Large intestine (tissue), 12 donors: ENCODE measurements around the gene ARFRP1. TPM values are rescaled to one million over a fixed set of nuclear protein-coding genes. Genes with fewer than 3 reads are reported as not detected.
A peak's percentile ranks its signal among the peaks of the same experiment; 100 is the strongest.

Experiments
- DNase-seq, 2 donors: peaks; one replicate each; pipeline versions ENCODE4 v3.0.0 to v3.0.0-alpha.2; 2013
- H3K27ac ChIP-seq: one replicate; pipeline ENCODE4 v1.5.1; 2013; ENCODE audit warnings: low read length
- H3K27me3 ChIP-seq: 2 replicates; pipeline ENCODE4 v1.6.1; 2013; ENCODE audit warnings: low read length; ENCODE audit not compliant: control insufficient read depth, insufficient read depth
- H3K36me3 ChIP-seq: 2 replicates; pipeline ENCODE4 v1.6.1; 2013; ENCODE audit warnings: low read length; ENCODE audit not compliant: control insufficient read depth, insufficient read depth
- H3K4me1 ChIP-seq: one replicate; pipeline ENCODE4 v1.6.1; 2013; ENCODE audit warnings: low read length; ENCODE audit not compliant: control insufficient read depth, insufficient read depth
- H3K4me3 ChIP-seq: one replicate; pipeline ENCODE4 v1.5.1; 2013; ENCODE audit warnings: low read length
- H3K9me3 ChIP-seq: one replicate; pipeline ENCODE4 v1.6.1; 2013; ENCODE audit warnings: mild to moderate bottlenecking, low read depth, low read length, moderate library complexity; ENCODE audit not compliant: control insufficient read depth
- WGBS: methylation state at CpG from one replicate; pipeline ENCODE4 v1.1.5; 2013; ENCODE audit warnings: low lambda C conversion rate; ENCODE audit not compliant: insufficient coverage; 5-methylcytosine and 5-hydroxymethylcytosine counted together
- long read RNA-seq, 11 donors: transcript quantifications; one replicate each; lab custom pipeline, GENCODE V29; 2026
- polyA plus RNA-seq: library from polyadenylated mRNA; unstranded; fragments of 120-200 nt; gene quantifications from one replicate; pipeline ENCODE4 v1.2.1, GENCODE V29; 2013

ARFRP1 gene, protein sequence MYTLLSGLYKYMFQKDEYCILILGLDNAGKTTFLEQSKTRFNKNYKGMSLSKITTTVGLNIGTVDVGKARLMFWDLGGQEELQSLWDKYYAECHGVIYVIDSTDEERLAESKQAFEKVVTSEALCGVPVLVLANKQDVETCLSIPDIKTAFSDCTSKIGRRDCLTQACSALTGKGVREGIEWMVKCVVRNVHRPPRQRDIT
- polyA plus RNA-seq = 22.2 TPM
- long read RNA-seq, donor 1, partial matches to known transcripts = 0 of 3 reads
- long read RNA-seq, donor 1, other reads (novel, unspliced or antisense) = 0 of 3 reads
- long read RNA-seq, donor 2, transcript ARFRP1-214 (8 exons, 2,559 nt) = major isoform, 9 of 170 reads
- long read RNA-seq, donor 2, partial matches to known transcripts = 118 of 170 reads
- long read RNA-seq, donor 2, other reads (novel, unspliced or antisense) = 41 of 170 reads
- long read RNA-seq, donor 3, partial matches to known transcripts = 45 of 54 reads
- long read RNA-seq, donor 3, other reads (novel, unspliced or antisense) = 0 of 54 reads
- long read RNA-seq, donor 4, partial matches to known transcripts = 0 of 1 reads
- long read RNA-seq, donor 4, other reads (novel, unspliced or antisense) = 0 of 1 reads
- long read RNA-seq, donor 5, partial matches to known transcripts = 74 of 118 reads
- long read RNA-seq, donor 5, other reads (novel, unspliced or antisense) = 42 of 118 reads
- long read RNA-seq, donor 6, partial matches to known transcripts = 0 of 6 reads
- long read RNA-seq, donor 6, other reads (novel, unspliced or antisense) = 0 of 6 reads
- long read RNA-seq, donor 7, partial matches to known transcripts = 5 of 12 reads
- long read RNA-seq, donor 7, other reads (novel, unspliced or antisense) = 5 of 12 reads
- long read RNA-seq, donor 8, transcript ARFRP1-214 (8 exons, 2,559 nt) = major isoform, 9 of 12 reads
- long read RNA-seq, donor 8, partial matches to known transcripts = 0 of 12 reads
- long read RNA-seq, donor 8, other reads (novel, unspliced or antisense) = 0 of 12 reads
- long read RNA-seq, donor 9, partial matches to known transcripts = 0 of 5 reads
- long read RNA-seq, donor 9, other reads (novel, unspliced or antisense) = 0 of 5 reads
- long read RNA-seq, donor 10, transcript ARFRP1-214 (8 exons, 2,559 nt) = major isoform, 5 of 8 reads
- long read RNA-seq, donor 10, partial matches to known transcripts = 0 of 8 reads
- long read RNA-seq, donor 10, other reads (novel, unspliced or antisense) = 0 of 8 reads
- long read RNA-seq, donor 11, partial matches to known transcripts = 11 of 23 reads
- long read RNA-seq, donor 11, other reads (novel, unspliced or antisense) = 0 of 23 reads

DNA sequence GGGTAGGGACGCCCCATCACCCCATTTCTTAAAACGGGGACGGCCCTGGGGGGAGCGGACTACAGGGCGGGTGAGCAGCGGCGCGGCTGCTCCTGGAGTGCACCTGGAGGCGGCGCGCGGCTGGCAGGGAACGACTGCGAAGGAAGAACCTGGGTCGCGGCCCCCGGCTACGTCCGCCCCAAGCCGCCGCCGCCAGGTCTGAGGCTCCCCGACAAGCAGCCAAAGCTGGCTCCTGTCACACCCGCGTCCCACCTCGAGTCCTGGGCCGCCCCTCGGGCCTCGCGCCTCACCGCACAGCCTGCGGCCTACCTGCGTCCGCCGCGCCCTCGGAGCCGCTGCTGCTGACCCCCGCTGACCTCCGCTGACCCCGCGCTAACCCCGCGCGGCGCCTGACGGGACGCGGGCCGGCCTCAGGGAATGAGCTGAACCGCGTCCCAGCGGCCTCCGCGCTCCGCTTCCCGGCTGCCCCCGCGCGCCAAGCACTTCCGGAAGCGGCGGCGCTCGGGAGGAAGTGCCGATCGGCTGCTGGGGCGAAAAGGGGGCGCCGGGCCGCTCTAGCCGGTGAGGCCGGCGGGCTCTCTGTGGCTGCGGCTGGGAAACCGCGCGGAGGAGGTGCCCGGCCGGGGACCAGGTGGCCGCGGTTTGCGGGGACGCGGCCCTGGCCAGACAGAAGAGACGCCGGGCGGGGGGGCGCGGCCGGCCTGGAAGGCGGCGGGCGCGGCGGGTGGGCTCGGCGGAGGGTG, at the start of gene ARFRP1, which contains the start of gene ZGPAT:
ARFRP1 (minus strand) TSS at position 419 of the 743 bp plus-strand sequence. CDS start 885 bp downstream, outside the sequence.
ZGPAT (plus strand) TSS at position 482 of the 743 bp plus-strand sequence. CDS start 542 bp downstream, outside the sequence.
- H3K4me1 ChIP-seq = peaks cover 17% of the 10 kb centered on the region
- H3K36me3 ChIP-seq = peaks cover 55% of the 10 kb centered on the region
- no peaks in the 10 kb centered on the region for H3K27me3 ChIP-seq
- H3K4me3 ChIP-seq = peak within 1 kb of the TSS; percentile 74
- peak within 1 kb of the TSS; percentile 48 for H3K27ac ChIP-seq
- WGBS = no CpG with 5 or more reads among the region's 98 CpGs
- no peaks in the 10 kb centered on the region for H3K9me3 ChIP-seq
- peak; percentile 82 to 91 for DNase-seq

DNA sequence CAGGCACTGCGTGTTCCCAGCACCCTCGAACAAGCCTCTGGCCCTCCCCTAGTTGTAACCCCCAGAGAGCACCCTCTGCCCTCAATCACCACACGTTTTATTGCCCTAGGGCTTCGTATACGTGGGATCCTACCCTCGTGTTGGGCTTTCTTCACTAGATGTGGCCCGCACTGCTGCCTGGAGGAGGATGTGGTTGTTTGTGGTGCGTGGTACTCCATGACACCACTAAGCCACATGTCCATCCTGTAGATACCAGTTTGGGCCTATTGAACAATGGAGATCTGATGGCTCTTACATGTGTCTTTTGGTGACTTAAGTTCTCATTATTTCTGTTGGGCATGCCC, 48.8 kb upstream of the ARFRP1 start:
- no peak overlapping the region for H3K4me3 ChIP-seq
- DNase-seq = no peak
- H3K27me3 ChIP-seq = no peaks in the 10 kb centered on the region
- no peaks in the 10 kb centered on the region for H3K4me1 ChIP-seq
- peaks cover 5% of the 10 kb centered on the region for H3K9me3 ChIP-seq
- H3K27ac ChIP-seq = no peak overlapping the region
- H3K36me3 ChIP-seq = no peaks in the 10 kb centered on the region
- WGBS = no CpG with 5 or more reads among the region's 8 CpGs

- H3K4me3 ChIP-seq = no peak overlapping the region
Observed at GRCh38 chr20:63755933-63756647, 48.3 kb upstream of the ARFRP1 start.

GRCh38 chr20:63754008-63754407, 46.2 kb upstream of the ARFRP1 start:
- WGBS = no CpG with 5 or more reads among the region's 16 CpGs
- no peak overlapping the region for H3K27ac ChIP-seq
- DNase-seq = no peak
- H3K36me3 ChIP-seq = no peaks in the 10 kb centered on the region
- H3K9me3 ChIP-seq = peaks cover 8% of the 10 kb centered on the region
- H3K27me3 ChIP-seq = no peaks in the 10 kb centered on the region
- H3K4me1 ChIP-seq = no peaks in the 10 kb centered on the region
- H3K4me3 ChIP-seq = no peak overlapping the region

More at GRCh38 chr20:63755933-63756647, 48.3 kb upstream of the ARFRP1 start:
- DNase-seq = no peak
- 60% methylated on average over 1 of the region's 18 CpGs for WGBS
- H3K36me3 ChIP-seq = no peaks in the 10 kb centered on the region
- H3K27ac ChIP-seq = no peak overlapping the region
- peaks cover 7% of the 10 kb centered on the region for H3K9me3 ChIP-seq
- H3K4me1 ChIP-seq = no peaks in the 10 kb centered on the region
- H3K27me3 ChIP-seq = no peaks in the 10 kb centered on the region

- DNase-seq = no peak
- Histone ChIP-seq H3K4me1 (no peaks in the 10 kb centered on the region), H3K27ac (no peak overlapping the region), H3K36me3 (no peaks in the 10 kb centered on the region), H3K27me3 (no peaks in the 10 kb centered on the region), H3K9me3 (peaks cover 8% of the 10 kb centered on the region), H3K4me3 (no peak overlapping the region)
- no CpG with 5 or more reads among the region's 13 CpGs for WGBS
Observed at GRCh38 chr20:63753381-63753780, 45.6 kb upstream of the ARFRP1 start.

DNA sequence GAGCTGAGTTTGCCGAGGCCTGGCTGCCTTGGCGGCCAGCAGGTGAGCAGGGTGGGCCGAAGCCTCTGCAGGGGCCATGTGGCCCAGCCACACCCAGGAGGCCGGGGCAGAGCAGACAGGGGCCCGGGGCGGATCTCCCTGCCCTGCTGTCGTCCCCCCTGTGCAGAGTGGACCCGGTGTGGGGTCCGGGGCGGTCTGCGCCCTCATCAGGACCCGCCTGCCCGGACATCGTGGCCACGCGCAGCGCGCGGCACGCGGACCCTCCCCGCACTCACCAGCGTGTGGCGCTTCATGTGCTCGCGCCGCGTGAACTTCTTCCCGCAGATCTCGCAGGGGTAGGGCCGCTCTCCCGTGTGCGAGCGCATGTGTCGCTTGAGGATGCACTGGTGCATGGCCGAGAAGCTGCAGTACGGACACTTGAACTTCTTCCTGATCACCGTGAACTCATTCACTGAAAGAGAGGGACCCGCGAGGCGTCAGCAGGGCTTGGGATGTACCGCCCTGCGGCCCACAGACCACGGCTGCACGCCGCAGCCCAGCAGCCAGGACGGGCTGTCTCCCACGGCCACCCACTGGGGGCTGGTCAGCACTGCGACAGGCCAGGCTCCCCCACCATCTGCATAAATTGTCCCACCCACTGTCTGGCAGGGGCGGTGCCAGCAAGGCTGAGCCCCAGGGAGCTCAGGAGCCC, 44.8 kb upstream of the ARFRP1 start:
- H3K4me1 ChIP-seq = no peaks in the 10 kb centered on the region
- WGBS = no CpG with 5 or more reads among the region's 50 CpGs
- no peaks in the 10 kb centered on the region for H3K27me3 ChIP-seq
- DNase-seq = no peak
- H3K36me3 ChIP-seq = no peaks in the 10 kb centered on the region
- no peak overlapping the region for H3K4me3 ChIP-seq
- H3K27ac ChIP-seq = no peak overlapping the region
- H3K9me3 ChIP-seq = peaks cover 8% of the 10 kb centered on the region

GRCh38 chr20:63751471-63752271, 43.9 kb upstream of the ARFRP1 start:
- no peaks in the 10 kb centered on the region for H3K36me3 ChIP-seq
- H3K4me1 ChIP-seq = no peaks in the 10 kb centered on the region
- H3K4me3 ChIP-seq = no peak overlapping the region
- H3K9me3 ChIP-seq = peaks cover 8% of the 10 kb centered on the region
- no CpG with 5 or more reads among the region's 45 CpGs for WGBS
- no peak overlapping the region for H3K27ac ChIP-seq
- no peak for DNase-seq
- H3K27me3 ChIP-seq = no peaks in the 10 kb centered on the region

DNA sequence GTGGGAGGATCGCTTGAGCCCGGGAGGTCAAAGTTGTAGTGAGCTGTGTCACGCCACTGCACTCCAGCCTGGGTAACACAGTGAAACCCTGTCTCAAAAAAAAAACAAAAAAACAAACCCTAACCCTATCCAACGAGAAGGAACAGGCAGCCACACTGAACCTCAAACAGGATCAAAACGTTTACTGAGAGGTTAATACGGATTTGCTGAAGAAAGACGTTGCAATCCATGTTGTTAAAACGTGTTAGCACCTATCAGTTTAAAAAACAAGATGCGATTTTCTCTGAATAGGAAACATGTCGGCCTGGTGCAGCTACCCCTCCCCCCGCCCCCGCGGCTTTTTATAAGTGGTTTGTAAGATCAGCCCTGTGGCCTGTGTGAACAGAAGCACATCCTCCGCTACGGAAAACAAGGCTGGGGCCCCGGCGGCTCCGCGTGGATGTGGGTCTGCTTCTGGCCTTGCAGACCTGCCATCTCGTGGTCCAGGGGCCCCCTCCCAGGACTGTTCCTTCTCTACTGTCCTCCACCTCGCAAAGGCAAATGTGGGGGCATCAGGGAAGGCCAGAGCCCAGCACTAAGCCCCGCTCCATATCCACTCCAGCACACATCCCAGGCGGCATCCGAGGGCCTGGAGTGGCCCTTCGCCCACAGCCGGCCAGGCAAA, 43.2 kb upstream of the ARFRP1 start:
- WGBS = no CpG with 5 or more reads among the region's 26 CpGs

More for the DNA sequence above, 43.2 kb upstream of the ARFRP1 start:
- DNase-seq = no peak
- no peaks in the 10 kb centered on the region for H3K4me1 ChIP-seq
- H3K4me3 ChIP-seq = no peak overlapping the region
- no peak overlapping the region for H3K27ac ChIP-seq
- no peaks in the 10 kb centered on the region for H3K36me3 ChIP-seq
- H3K9me3 ChIP-seq = peaks cover 8% of the 10 kb centered on the region
- H3K27me3 ChIP-seq = no peaks in the 10 kb centered on the region
